Body of pancreas (tissue), 4 donors: ENCODE measurements around the gene TAAR9. TPM values are rescaled to one million over a fixed set of nuclear protein-coding genes. Genes with fewer than 3 reads are reported as not detected.
"Not testable (repeated sequence)": the region's sequence is repeated elsewhere in the genome, so short reads cannot be mapped to it uniquely, and the experiment has no call there.

Source experiments
- ATAC-seq: fragments of 150-250 bp; one replicate; pipeline ENCODE4 v1.9.1; 2016
- DNase-seq, 4 donors: peaks; one replicate each; pipeline ENCODE4 v3.0.0-alpha.2; 2019
- H3K27ac ChIP-seq, 4 donors: fragments of 200-600 bp; sonication (generic); 1 replicate in 3 of 4; 2 replicates in 1 of 4; pipeline versions ENCODE4 v1.5.1 to v1.6.1; 2016 to 2019; ENCODE audit warnings: mild to moderate bottlenecking in 1 of 4, mixed read lengths in 1 of 4, moderate library complexity in 1 of 4
- H3K27me3 ChIP-seq, 2 donors: fragments of 200-600 bp; sonication (generic); one replicate each; pipeline ENCODE4 v1.6.0; 2016; ENCODE audit warnings: mild to moderate bottlenecking in 1 of 2
- H3K36me3 ChIP-seq, 2 donors: fragments of 200-600 bp; sonication (generic); replicated peaks in 1 of 2; 2 replicates each; pipeline ENCODE4 v1.5.1; 2016; ENCODE audit warnings: low read depth in 2 of 2; ENCODE audit not compliant: insufficient read depth in 1 of 2
- H3K4me1 ChIP-seq: fragments of 200-600 bp; sonication (generic); one replicate; pipeline ENCODE4 v1.6.0; 2016
- H3K4me3 ChIP-seq, 2 donors: fragments of 200-600 bp; sonication (generic); 1 replicate in 1 of 2; 2 replicates in 1 of 2; pipeline ENCODE4 v1.5.1; 2016 to 2019
- H3K9me3 ChIP-seq, 3 donors: fragments of 200-600 bp; sonication (generic); 1 replicate in 2 of 3; 2 replicates in 1 of 3; pipeline ENCODE4 v1.5.1; 2016
- CTCF ChIP-seq, 7 experiments: fragments of 450-650 bp in 4 of 7; fragments of 200-600 bp in 3 of 7; sonication (generic) in 3 of 7; IDR thresholded peaks; one replicate each; pipeline ENCODE4 v1.5.1; 2016 to 2019; ENCODE audit warnings: antibody characterized with exemption in 7 of 7
- POLR2A ChIP-seq, 3 donors: fragments of 450-650 bp; IDR thresholded peaks; one replicate each; pipeline ENCODE4 v1.6.1; 2016; ENCODE audit warnings: antibody characterized with exemption in 3 of 3, mild to moderate bottlenecking in 2 of 3
- WGBS, 2 donors: methylation state at CpG; one replicate each; pipeline ENCODE4 v1.1.5; 2017; 5-methylcytosine and 5-hydroxymethylcytosine counted together
- intact Hi-C: fragments of 100-400 bp; cut with DNase I; formaldehyde crosslinking; loops from one replicate; pipeline ENCODE4 v1.15.1; 2023
- total RNA-seq, 2 donors: library from RNA; depleted of rRNA; stranded (reverse); fragments of >200 nt; gene quantifications; one replicate each; pipeline ENCODE4 v1.1.0, GENCODE V29; 2016

TAAR9 gene
- total RNA-seq, 2 donors from 2014 or later = not detected

- H3K4me1 ChIP-seq = no peaks in the 10 kb centered on the region
- WGBS, 2 donors = 62 to 74% methylated on average over 3 of the region's 3 CpGs
- intact Hi-C loops = loop anchor here (10.0 kb wide), 2 partner anchors 128 to 238 kb away; no protein-coding TSS in a partner anchor
- no peak for DNase-seq
- no peak for ATAC-seq
- H3K36me3 ChIP-seq = no peaks in the 10 kb centered on the region
- H3K27ac ChIP-seq = no peak overlapping the region
- TF ChIP-seq POLR2A (IDR thresholded peaks at IDR 0.05) = no peak
- no peak for TF ChIP-seq CTCF (IDR thresholded peaks at IDR 0.05)
- no peaks in the 10 kb centered on the region for H3K27me3 ChIP-seq
- H3K9me3 ChIP-seq = no peaks in the 10 kb centered on the region
- H3K4me3 ChIP-seq = no peak overlapping the region
Measured at GRCh38 chr6:132537145-132537544, 932 bp upstream of the TAAR9 start.

GRCh38 chr6:132544826-132545225 lies 6.7 kb downstream of the TAAR9 start:
- Histone ChIP-seq H3K36me3 (no peaks in the 10 kb centered on the region), H3K27me3 (no peaks in the 10 kb centered on the region), H3K27ac (no peak overlapping the region), H3K4me1 (no peaks in the 10 kb centered on the region), H3K4me3 (no peak overlapping the region), H3K9me3 (no peaks in the 10 kb centered on the region)
- intact Hi-C loops = no loop called here
- DNase-seq (no peak), ATAC-seq (no peak)
- TF ChIP-seq POLR2A (IDR thresholded peaks at IDR 0.05) (no peak), CTCF (IDR thresholded peaks at IDR 0.05) (no peak)

- no peak overlapping the region for H3K4me3 ChIP-seq
- 85 to 93% methylated on average over 4 of the region's 4 CpGs for WGBS, 2 donors
- no peaks in the 10 kb centered on the region for H3K36me3 ChIP-seq
- H3K27me3 ChIP-seq = no peaks in the 10 kb centered on the region
- DNase-seq (no peak), ATAC-seq (no peak)
- no peaks in the 10 kb centered on the region for H3K9me3 ChIP-seq
- TF ChIP-seq POLR2A (IDR thresholded peaks at IDR 0.05) (no peak), CTCF (IDR thresholded peaks at IDR 0.05) (no peak)
- H3K27ac ChIP-seq = no peak overlapping the region
- intact Hi-C loops = no loop called here
- no peaks in the 10 kb centered on the region for H3K4me1 ChIP-seq
Measured at GRCh38 chr6:132548746-132549463, 10.8 kb downstream of the TAAR9 start.

- Histone ChIP-seq H3K27ac (no peak overlapping the region), H3K36me3 (no peaks in the 10 kb centered on the region), H3K27me3 (no peaks in the 10 kb centered on the region), H3K4me3 (no peak overlapping the region), H3K4me1 (no peaks in the 10 kb centered on the region), H3K9me3 (no peaks in the 10 kb centered on the region)
- 84 to 85% methylated on average over 4 of the region's 4 CpGs for WGBS, 2 donors
- TF ChIP-seq POLR2A (IDR thresholded peaks at IDR 0.05) (no peak), CTCF (IDR thresholded peaks at IDR 0.05) (no peak)
- no peak for ATAC-seq
- intact Hi-C loops = no loop called here
- no peak for DNase-seq
Measured at GRCh38 chr6:132551214-132551613, 13.1 kb downstream of the TAAR9 start.

- ATAC-seq = no peak
- intact Hi-C loops = no loop called here
- 86 to 89% methylated on average over 2 of the region's 2 CpGs for WGBS, 2 donors
- Histone ChIP-seq H3K4me3 (no peak within 1 kb of the TSS), H3K4me1 (no peaks in the 10 kb centered on the region), H3K27me3 (no peaks in the 10 kb centered on the region), H3K36me3 (no peaks in the 10 kb centered on the region), H3K9me3 (no peaks in the 10 kb centered on the region), H3K27ac (no peak within 1 kb of the TSS)
- DNase-seq = no peak
- TF ChIP-seq CTCF (IDR thresholded peaks at IDR 0.05) = no peak
- no peak for TF ChIP-seq POLR2A (IDR thresholded peaks at IDR 0.05)
Measured at GRCh38 chr6:132552372-132552771, 14.3 kb downstream of the TAAR9 start, which contains the start of gene TAAR8. TSS of gene TAAR8 (plus strand) at chr6:132552672. CDS start at chr6:132552693, 21 bp downstream.

- DNase-seq, H3K27ac ChIP-seq, ATAC-seq, H3K4me3 ChIP-seq, H3K27me3 ChIP-seq, intact Hi-C loops, H3K4me1 ChIP-seq, H3K36me3 ChIP-seq, H3K9me3 ChIP-seq: not testable (repeated sequence)
- WGBS, 2 donors = 61 to 68% methylated on average over 3 of the region's 3 CpGs
Measured at GRCh38 chr6:132560087-132560486, 22.0 kb downstream of the TAAR9 start.
